ENCODE measurements around the gene TOP2B. TPM values are rescaled to one million over a fixed set of nuclear protein-coding genes. Genes with fewer than 3 reads are reported as not detected.

The TOP2B gene
- total and polyA plus RNA-seq, 9 of the 15 experiments (the other 6 are each of a cell fraction or from before 2014, with no cell fraction given): 45.3 to 186 (median 134) TPM

GRCh38 chr3:25587526-25587925 lies 77.2 kb downstream of the TOP2B start:
- Histone ChIP-seq H3K4me3 (no peak overlapping the region), H3K4me2 (ENCODE audit: insufficient read depth, low read length) (no peak overlapping the region), H3K79me2 (ENCODE audit: control insufficient read depth, insufficient read depth, low read length) (no peaks in the 10 kb centered on the region), H3K4me1 (replicated peaks in 1 of 2; ENCODE audit: control insufficient read depth in 2 of 2, insufficient read depth in 2 of 2, low read length in 2 of 2) (peaks cover 0 to 14% of the 10 kb centered on the region in 2 experiments; a peak in 3 of 5 replicates), H2AFZ (ENCODE audit: low read depth, low read length) (no peak overlapping the region), H3K9ac (ENCODE audit: insufficient read depth in 1 of 2, low read depth in 2 of 2, low read length in 2 of 2) (no peak overlapping the region), H3K27ac (ENCODE audit: extremely low read depth, low read depth, low read length) (no peak overlapping the region), H3K9me3 (replicated peaks; ENCODE audit: control insufficient read depth, insufficient read depth, low read depth, low read length) (no peaks in the 10 kb centered on the region), H3K9me1 (ENCODE audit: control insufficient read depth, insufficient read depth, low read length) (no peaks in the 10 kb centered on the region), H3K36me3 (ENCODE audit: control insufficient read depth, insufficient read depth, low read length) (no peaks in the 10 kb centered on the region), H4K20me1 (replicated peaks; ENCODE audit: control insufficient read depth, insufficient read depth, low read length) (no peaks in the 10 kb centered on the region), H3K27me3 (ENCODE audit: control insufficient read depth in 2 of 2, insufficient read depth in 2 of 2, low read length in 2 of 2) (peaks cover 19 to 41% of the 10 kb centered on the region in 2 experiments)
- DNase-seq (ENCODE audit: extremely low read depth in 1 of 4, low spot score in 3 of 4): no peak
- TF ChIP-seq BMI1 (IDR thresholded peaks at IDR 0.05; ENCODE audit: low read length) (no peak), MCM3 (IDR thresholded peaks at IDR 0.05) (no peak), ZNF76 (CRISPR knock-in tag; IDR thresholded peaks at IDR 0.05; ENCODE audit: borderline replicate concordance) (no peak), ZNF143 (CRISPR knock-in tag; IDR thresholded peaks at IDR 0.05) (no peak), HINFP (tag; conservative IDR thresholded peaks at IDR 0.05; ENCODE audit: low read depth) (no peak), CBX8 (IDR thresholded peaks at IDR 0.05; ENCODE audit: borderline replicate concordance, extremely low read depth, low read depth, low read length, poor library complexity, severe bottlenecking) (no peak), ZNF347 (CRISPR knock-in tag; IDR thresholded peaks at IDR 0.05; ENCODE audit: low read depth) (no peak), AFF4 (CRISPR knock-in tag; IDR thresholded peaks at IDR 0.05) (no peak), ZNF41 (CRISPR knock-in tag; conservative IDR thresholded peaks at IDR 0.05) (no peak), RHOXF2B (CRISPR knock-in tag; conservative IDR thresholded peaks at IDR 0.05) (no peak), TSC22D4 (tag; IDR thresholded peaks at IDR 0.05) (no peak), BHLHE40 (IDR thresholded peaks at IDR 0.05; ENCODE audit: low read length) (no peak), ZNF23 (CRISPR knock-in tag; IDR thresholded peaks at IDR 0.05) (no peak), FOXJ3 (CRISPR knock-in tag; IDR thresholded peaks at IDR 0.05) (no peak), ZNF75A (CRISPR knock-in tag; IDR thresholded peaks at IDR 0.05) (no peak), TEAD4 (IDR thresholded peaks at IDR 0.05; ENCODE audit: low read length) (no peak), TEAD4 (CRISPR knock-in tag; IDR thresholded peaks at IDR 0.05; ENCODE audit: borderline replicate concordance) (no peak), KLF13 (tag; IDR thresholded peaks at IDR 0.05; ENCODE audit: borderline replicate concordance, low read depth) (no peak), CBFA2T2 (conservative IDR thresholded peaks at IDR 0.05) (no peak)
- no TSS peak for BruUV-seq (replicated peaks)
- ChIA-PET CTCF (ENCODE audit: low intra/inter-chr PET ratio) (no interaction called here), POLR2A (interaction anchor here (1.0 kb wide), 1 partner anchor 14 kb away, joined by 4 read pairs; no protein-coding TSS in a partner anchor)
- ATAC-seq: no peak
- no peak for FAIRE-seq
- intact Hi-C loops (cut with micrococcal nuclease): no loop called here
- in situ Hi-C loops (cut with MboI): no loop called here
- WGBS (ENCODE audit: insufficient coverage, low coverage, missing lambda C conversion rate): 17% methylated on average over 5 of the region's 5 CpGs
